Activated CD8-positive, alpha-beta T cell treated with anti-CD3 and anti-CD28 coated beads, Interleukin-2, amount 10 ng/mL, durations not matched to agents 7 days and 5 days (primary cell): ENCODE results near the gene TMPRSS11D. TPM values are rescaled to one million over a fixed set of nuclear protein-coding genes. Genes with fewer than 3 reads are reported as not detected.

Source experiments
- ATAC-seq: fragments of 150-1000 bp; cut with Tn5 transposase; one replicate; pipeline ENCODE4 v1.10.0; 2021; ENCODE audit warnings: moderate library complexity
- CTCF ChIA-PET: fragments of 350-600 bp; sonication (Branson Sonifier 250); formaldehyde crosslinking; loops from one replicate; lab custom pipeline; 2021; ENCODE audit warnings: antibody characterized with exemption; lab: Charles Lee
- POLR2A ChIA-PET: fragments of 350-600 bp; sonication (Branson Sonifier 250); formaldehyde crosslinking; loops from one replicate; lab custom pipeline; 2021; ENCODE audit warnings: antibody characterized with exemption; lab: Charles Lee
- DNase-seq: peaks from one replicate; pipeline ENCODE4 v3.0.0-alpha.2; 2020
- H3K27ac Mint-ChIP-seq: one replicate; pipeline ENCODE4 v1.8.0; 2021; ENCODE audit warnings: mild to moderate bottlenecking, mixed read lengths
- H3K27me3 Mint-ChIP-seq: one replicate; pipeline ENCODE4 v1.8.0; 2021; ENCODE audit warnings: low read depth, mixed read lengths
- H3K36me3 Mint-ChIP-seq: one replicate; pipeline ENCODE4 v1.8.0; 2021; ENCODE audit warnings: low read depth, mixed read lengths
- H3K4me1 Mint-ChIP-seq: one replicate; pipeline ENCODE4 v1.8.0; 2021; ENCODE audit warnings: low read depth, mixed read lengths
- H3K4me3 Mint-ChIP-seq: one replicate; pipeline ENCODE4 v1.8.0; 2021; ENCODE audit warnings: mild to moderate bottlenecking, mixed read lengths
- H3K9me3 Mint-ChIP-seq: one replicate; pipeline ENCODE4 v1.8.0; 2022; ENCODE audit warnings: mixed read lengths; ENCODE audit not compliant: insufficient read depth
- total RNA-seq, 2 experiments: library from RNA; stranded (reverse); gene quantifications; one replicate each; pipeline ENCODE4 v1.2.3, GENCODE V29; 2021

TMPRSS11D gene
- total RNA-seq, 2 experiments from 2014 or later: not detected

DNA sequence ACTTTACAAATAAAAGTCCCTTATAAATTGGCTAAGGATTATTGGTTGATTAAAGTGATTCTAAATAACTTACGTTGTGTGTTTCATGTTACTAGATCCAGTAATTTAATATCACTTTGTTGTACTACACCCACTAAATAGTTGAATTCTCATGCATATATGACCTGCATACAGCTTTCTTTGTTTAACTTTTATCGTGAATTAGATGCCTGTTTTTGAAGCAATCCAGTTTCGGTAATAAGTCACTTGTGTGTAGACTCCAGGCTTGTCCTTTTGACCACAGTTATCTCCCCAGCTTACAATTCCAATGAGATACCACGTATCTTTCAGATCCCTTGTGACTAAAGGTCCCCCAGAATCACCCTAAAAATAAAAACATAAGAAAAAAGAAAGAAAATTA lies 27.3 kb upstream of the TMPRSS11D start:
- no peak for ATAC-seq
- Mint-ChIP-seq H3K4me3 (no peak overlapping the region), H3K4me1 (no peaks in the 10 kb centered on the region), H3K27me3 (peaks cover 6% of the 10 kb centered on the region), H3K36me3 (no peaks in the 10 kb centered on the region), H3K27ac (no peak overlapping the region), H3K9me3 (no peaks in the 10 kb centered on the region)
- no peak for DNase-seq
- ChIA-PET CTCF (interaction anchor here (0.8 to 3.6 kb wide), 8 partner anchors 8 to 361 kb away, joined by 3 to 20 read pairs (median 8); no protein-coding TSS in a partner anchor), POLR2A (no interaction called here)

GRCh38 chr4:67910585-67910905 lies 26.7 kb upstream of the TMPRSS11D start:
- Mint-ChIP-seq H3K4me3 (no peak overlapping the region), H3K36me3 (no peaks in the 10 kb centered on the region), H3K9me3 (no peaks in the 10 kb centered on the region), H3K27me3 (peaks cover 8% of the 10 kb centered on the region), H3K4me1 (no peaks in the 10 kb centered on the region), H3K27ac (no peak overlapping the region)
- CTCF ChIA-PET: interaction anchor here (0.8 to 3.6 kb wide), 8 partner anchors 9 to 360 kb away, joined by 3 to 20 read pairs (median 8); no protein-coding TSS in a partner anchor
- POLR2A ChIA-PET: no interaction called here
- ATAC-seq (no peak), DNase-seq (no peak)

- no peak for ATAC-seq
- DNase-seq: no peak
- Mint-ChIP-seq H3K27ac (no peak overlapping the region), H3K27me3 (peaks cover 12% of the 10 kb centered on the region), H3K4me1 (no peaks in the 10 kb centered on the region), H3K36me3 (no peaks in the 10 kb centered on the region), H3K4me3 (no peak overlapping the region), H3K9me3 (no peaks in the 10 kb centered on the region)
- CTCF ChIA-PET: interaction anchor here (1.2 to 3.6 kb wide), 7 partner anchors 11 to 360 kb away, joined by 3 to 20 read pairs (median 11); no protein-coding TSS in a partner anchor
- POLR2A ChIA-PET: no interaction called here
These were observed 26.2 kb upstream of the TMPRSS11D start for GRCh38 chr4:67909905-67910584.

DNA sequence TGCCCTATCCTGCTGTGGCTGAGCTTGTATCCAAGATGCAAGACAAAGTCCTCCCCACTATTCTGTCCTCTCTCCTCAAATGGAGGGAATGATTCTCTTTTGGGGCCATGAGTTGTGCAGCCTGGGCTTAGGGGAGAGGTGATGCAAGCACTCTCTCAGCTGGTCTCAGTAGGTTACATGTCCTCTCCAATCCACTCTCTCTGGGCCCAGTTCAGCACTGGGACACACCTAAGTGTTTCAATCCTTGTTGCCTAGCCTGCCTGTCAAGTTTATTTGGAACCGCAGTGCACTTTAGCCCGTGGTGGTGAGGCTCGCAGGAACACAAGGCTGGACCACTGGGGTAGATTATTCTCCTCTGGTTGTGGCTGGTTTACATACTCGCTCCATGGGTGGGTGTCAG lies 23.8 kb upstream of the TMPRSS11D start:
- CTCF ChIA-PET: no interaction called here
- H3K4me3 Mint-ChIP-seq: no peak overlapping the region
- ATAC-seq: no peak
- no peaks in the 10 kb centered on the region for H3K4me1 Mint-ChIP-seq
- POLR2A ChIA-PET: no interaction called here
- no peak for DNase-seq
- no peaks in the 10 kb centered on the region for H3K36me3 Mint-ChIP-seq
- H3K27ac Mint-ChIP-seq: no peak overlapping the region
- H3K27me3 Mint-ChIP-seq: peaks cover 18% of the 10 kb centered on the region
- H3K9me3 Mint-ChIP-seq: no peaks in the 10 kb centered on the region

DNA sequence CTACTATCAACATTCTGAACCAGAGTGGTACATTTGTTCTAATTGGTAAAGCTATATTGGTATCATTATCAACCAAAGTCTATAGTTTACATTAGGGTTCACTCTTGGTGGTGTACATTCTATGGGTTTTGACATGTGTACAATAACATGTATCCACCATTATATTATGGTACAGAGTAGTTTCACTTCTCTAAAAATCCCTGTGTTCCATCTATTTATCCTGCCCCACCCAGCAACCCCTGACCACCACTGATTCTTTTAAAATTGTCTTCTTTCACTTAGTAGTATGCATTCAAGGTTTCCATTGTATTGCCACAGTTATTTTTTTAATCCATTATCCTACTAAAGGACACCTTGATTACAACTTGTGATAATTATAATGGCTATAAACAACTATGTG lies 15.3 kb upstream of the TMPRSS11D start:
- ChIA-PET POLR2A (no interaction called here), CTCF (interaction anchor here (3.6 kb wide), 1 partner anchor 11 kb away, joined by 20 read pairs; no protein-coding TSS in a partner anchor)
- no peak overlapping the region for H3K4me3 Mint-ChIP-seq
- no peaks in the 10 kb centered on the region for H3K36me3 Mint-ChIP-seq
- H3K27me3 Mint-ChIP-seq: peaks cover 1% of the 10 kb centered on the region
- no peaks in the 10 kb centered on the region for H3K9me3 Mint-ChIP-seq
- H3K4me1 Mint-ChIP-seq: no peaks in the 10 kb centered on the region
- no peak overlapping the region for H3K27ac Mint-ChIP-seq
- DNase-seq: no peak
- no peak for ATAC-seq

- Mint-ChIP-seq H3K4me1 (no peaks in the 10 kb centered on the region), H3K9me3 (no peaks in the 10 kb centered on the region), H3K36me3 (no peaks in the 10 kb centered on the region), H3K27me3 (no peaks in the 10 kb centered on the region), H3K27ac (no peak overlapping the region), H3K4me3 (no peak overlapping the region)
- DNase-seq: no peak
- ChIA-PET CTCF (interaction anchor here (3.6 kb wide), 1 partner anchor 13 kb away, joined by 20 read pairs; no protein-coding TSS in a partner anchor), POLR2A (no interaction called here)
- no peak for ATAC-seq
These were observed 13.9 kb upstream of the TMPRSS11D start for GRCh38 chr4:67897686-67898085.

- no peak for DNase-seq
- ChIA-PET POLR2A (no interaction called here), CTCF (no interaction called here)
- no peak overlapping the region for H3K4me3 Mint-ChIP-seq
- no peaks in the 10 kb centered on the region for H3K27me3 Mint-ChIP-seq
- no peaks in the 10 kb centered on the region for H3K4me1 Mint-ChIP-seq
- H3K27ac Mint-ChIP-seq: no peak overlapping the region
- no peaks in the 10 kb centered on the region for H3K9me3 Mint-ChIP-seq
- no peak for ATAC-seq
- no peaks in the 10 kb centered on the region for H3K36me3 Mint-ChIP-seq
These were observed 12.7 kb upstream of the TMPRSS11D start for GRCh38 chr4:67896421-67897065.

DNA sequence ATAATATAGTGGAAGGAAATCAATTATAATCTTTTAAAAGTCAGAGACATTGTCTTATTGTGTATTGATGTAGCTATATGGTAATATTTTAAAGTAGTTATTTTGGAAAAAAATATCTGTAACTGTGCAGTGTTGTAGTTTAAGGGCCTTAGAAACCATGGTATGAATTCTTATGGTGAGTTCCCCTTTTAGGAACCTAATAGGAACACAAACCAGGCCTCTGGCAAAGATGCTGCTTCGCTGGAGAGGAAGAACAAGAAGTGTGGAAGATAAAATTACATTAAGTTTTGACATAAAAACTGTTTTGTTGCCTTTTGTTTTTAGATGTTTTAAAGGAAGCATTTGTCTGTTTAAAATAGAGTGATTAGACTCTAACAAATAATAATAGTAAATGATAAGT lies 10.9 kb upstream of the TMPRSS11D start:
- Mint-ChIP-seq H3K27me3 (no peaks in the 10 kb centered on the region), H3K27ac (no peak overlapping the region), H3K9me3 (no peaks in the 10 kb centered on the region), H3K36me3 (no peaks in the 10 kb centered on the region), H3K4me3 (no peak overlapping the region), H3K4me1 (no peaks in the 10 kb centered on the region)
- DNase-seq: no peak
- ChIA-PET CTCF (no interaction called here), POLR2A (no interaction called here)
- no peak for ATAC-seq

- H3K27ac Mint-ChIP-seq: no peak overlapping the region
- H3K4me3 Mint-ChIP-seq: no peak overlapping the region
- no peaks in the 10 kb centered on the region for H3K9me3 Mint-ChIP-seq
- DNase-seq (no peak), ATAC-seq (no peak)
- no peaks in the 10 kb centered on the region for H3K4me1 Mint-ChIP-seq
- H3K27me3 Mint-ChIP-seq: no peaks in the 10 kb centered on the region
- CTCF ChIA-PET: interaction anchor here (1.4 kb wide), 1 partner anchor 10 kb away, joined by 5 read pairs; the partner anchor contains the start of gene TMPRSS11D
- POLR2A ChIA-PET: no interaction called here
- no peaks in the 10 kb centered on the region for H3K36me3 Mint-ChIP-seq
These were observed 9.1 kb upstream of the TMPRSS11D start for GRCh38 chr4:67892905-67893304.

GRCh38 chr4:67892253-67892652 lies 8.5 kb upstream of the TMPRSS11D start:
- Mint-ChIP-seq H3K27ac (no peak overlapping the region), H3K27me3 (no peaks in the 10 kb centered on the region), H3K4me1 (no peaks in the 10 kb centered on the region), H3K9me3 (no peaks in the 10 kb centered on the region), H3K4me3 (no peak overlapping the region), H3K36me3 (no peaks in the 10 kb centered on the region)
- ChIA-PET CTCF (interaction anchor here (1.4 kb wide), 1 partner anchor 9 kb away, joined by 5 read pairs; the partner anchor contains the start of gene TMPRSS11D), POLR2A (no interaction called here)
- DNase-seq: no peak
- no peak for ATAC-seq

GRCh38 chr4:67891645-67892044 lies 7.8 kb upstream of the TMPRSS11D start:
- DNase-seq: no peak
- ChIA-PET CTCF (interaction anchor here (1.4 kb wide), 1 partner anchor 8 kb away, joined by 5 read pairs; the partner anchor contains the start of gene TMPRSS11D), POLR2A (no interaction called here)
- no peaks in the 10 kb centered on the region for H3K9me3 Mint-ChIP-seq
- no peaks in the 10 kb centered on the region for H3K4me1 Mint-ChIP-seq
- H3K27ac Mint-ChIP-seq: no peak overlapping the region
- H3K27me3 Mint-ChIP-seq: no peaks in the 10 kb centered on the region
- no peak overlapping the region for H3K4me3 Mint-ChIP-seq
- no peaks in the 10 kb centered on the region for H3K36me3 Mint-ChIP-seq
- ATAC-seq: no peak

DNA sequence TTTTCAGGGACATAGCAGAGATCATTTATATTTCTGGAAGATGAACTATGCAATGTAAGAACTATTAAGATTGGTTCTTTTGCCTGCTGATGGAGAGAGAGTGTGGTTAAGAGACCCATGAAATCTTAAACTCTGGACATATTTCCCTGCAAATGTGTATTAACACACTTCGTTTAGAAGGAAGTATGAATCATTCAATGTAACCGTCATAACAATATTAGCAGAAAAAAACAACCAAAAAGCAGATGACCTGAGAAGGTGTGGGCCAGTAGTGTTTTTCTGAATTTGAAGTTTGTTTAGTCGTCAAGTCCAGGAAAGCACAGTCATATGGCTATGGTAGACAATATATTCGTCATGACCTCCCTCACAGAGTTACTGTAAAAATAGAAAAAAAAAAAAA lies 2.5 kb upstream of the TMPRSS11D start:
- no peak overlapping the region for H3K27ac Mint-ChIP-seq
- H3K4me3 Mint-ChIP-seq: no peak overlapping the region
- no peak for DNase-seq
- ATAC-seq: no peak
- H3K27me3 Mint-ChIP-seq: peaks cover 6% of the 10 kb centered on the region
- no peaks in the 10 kb centered on the region for H3K9me3 Mint-ChIP-seq
- no peaks in the 10 kb centered on the region for H3K36me3 Mint-ChIP-seq
- no peaks in the 10 kb centered on the region for H3K4me1 Mint-ChIP-seq
- POLR2A ChIA-PET: no interaction called here
- CTCF ChIA-PET: no interaction called here
